Central memory CD4-positive, alpha-beta T cell (primary cell): ENCODE measurements around the gene CLN5.
"Not testable (repeated sequence)": the region's sequence is repeated elsewhere in the genome, so short reads cannot be mapped to it uniquely, and the experiment has no call there.

ENCODE experiments used
- DNase-seq: peaks from one replicate; pipeline ENCODE4 v3.0.0; 2022
- total RNA-seq, 3 experiments: gene quantifications; one replicate each; lab custom pipeline; 2026; lab: John Stamatoyannopoulos, UW

The CLN5 gene
- 19.2 to 50.4 (median 32.8) reads per million in 3 experiments for total RNA-seq

DNA sequence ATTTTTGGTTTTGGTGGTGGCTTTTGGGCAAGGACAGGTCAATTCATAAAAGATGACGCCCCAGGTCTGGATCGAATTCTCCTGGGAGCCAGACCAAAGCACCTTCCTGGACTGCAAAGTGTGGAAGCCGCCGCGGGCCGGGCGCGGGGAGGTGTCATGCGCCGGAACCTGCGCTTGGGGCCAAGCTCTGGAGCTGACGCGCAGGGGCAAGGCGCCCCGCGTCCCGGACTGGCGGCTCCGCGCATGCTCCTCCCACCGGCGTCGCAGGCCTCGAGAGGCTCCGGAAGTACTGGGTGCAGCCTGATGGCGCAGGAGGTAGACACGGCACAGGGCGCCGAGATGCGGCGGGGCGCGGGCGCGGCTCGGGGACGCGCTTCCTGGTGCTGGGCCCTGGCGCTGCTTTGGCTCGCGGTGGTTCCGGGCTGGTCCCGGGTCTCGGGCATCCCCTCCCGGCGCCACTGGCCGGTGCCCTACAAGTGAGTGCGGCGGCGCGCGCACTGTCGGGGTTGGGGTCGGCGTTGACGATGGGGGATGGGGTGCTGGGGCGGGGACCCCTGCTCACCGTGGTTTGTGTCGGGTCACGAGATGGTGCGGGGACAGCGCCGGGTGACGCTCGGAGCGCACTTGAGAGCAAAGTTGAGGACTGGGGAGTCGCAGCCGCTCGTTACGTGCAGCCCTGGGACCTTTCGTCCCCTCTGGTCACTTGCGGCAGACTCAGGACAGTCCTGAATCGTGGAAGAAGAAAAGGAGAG, at the start of gene CLN5:
Gene CLN5 (plus strand): TSS at position 286 of the 752 bp plus-strand sequence. CDS start 18 bp downstream, at position 304.
- DNase-seq: peak; percentile 98

DNA sequence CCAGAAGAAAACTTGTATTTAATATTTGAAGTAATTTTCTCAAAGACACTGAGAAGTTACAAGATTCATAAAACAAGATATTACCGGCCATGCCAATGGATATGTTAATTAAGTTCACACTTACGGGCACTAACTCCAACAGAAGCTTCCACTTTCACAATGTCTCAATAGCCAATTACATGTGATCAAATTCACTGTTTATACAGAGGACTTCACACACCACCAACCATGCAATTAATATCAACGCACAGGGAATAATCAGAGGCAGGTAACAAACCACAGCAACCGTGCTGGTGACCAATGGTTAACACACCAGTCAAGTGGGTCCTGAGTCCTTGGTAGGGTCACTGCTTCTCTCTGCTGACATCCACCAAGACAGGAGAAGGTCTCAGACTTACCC, 49.5 kb upstream of the CLN5 start:
- no peak for DNase-seq

DNA sequence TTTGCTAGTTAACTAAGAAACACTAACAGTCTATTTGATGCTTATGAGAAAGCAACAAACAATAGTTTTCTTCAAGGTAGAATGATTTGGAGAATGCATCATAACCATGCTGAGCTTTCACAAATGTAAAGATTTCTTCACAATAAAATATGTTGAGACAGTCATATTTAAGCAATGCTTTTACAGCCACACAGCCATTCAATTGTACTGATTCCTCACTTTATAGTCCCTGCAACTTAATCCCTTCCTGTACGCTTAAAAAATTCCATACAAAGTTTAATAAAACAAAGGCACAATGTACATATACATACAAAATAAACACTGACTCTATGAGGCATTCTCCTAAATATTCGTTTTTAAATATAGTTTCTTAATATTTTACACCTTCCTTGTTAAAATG, 48.2 kb upstream of the CLN5 start:
- no peak for DNase-seq

DNA sequence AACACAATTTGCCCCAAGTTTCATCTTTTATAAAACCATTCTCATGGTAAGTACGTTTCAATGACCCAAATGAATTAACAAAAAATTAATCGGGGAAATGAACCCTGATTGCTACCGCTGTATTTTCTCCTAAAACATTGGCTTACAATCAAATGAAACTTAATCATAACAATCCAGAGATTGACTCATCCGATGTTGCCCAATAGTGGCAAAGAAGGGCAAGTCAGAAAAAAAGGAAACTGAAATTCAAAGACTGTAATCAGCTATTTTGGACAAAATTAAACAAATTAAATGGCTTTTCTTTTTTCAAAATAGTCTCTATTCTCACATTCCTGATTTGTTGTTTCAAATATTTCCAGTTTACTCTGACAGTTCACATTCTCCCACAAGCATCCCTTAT, 47.4 kb upstream of the CLN5 start:
- DNase-seq: no peak

DNA sequence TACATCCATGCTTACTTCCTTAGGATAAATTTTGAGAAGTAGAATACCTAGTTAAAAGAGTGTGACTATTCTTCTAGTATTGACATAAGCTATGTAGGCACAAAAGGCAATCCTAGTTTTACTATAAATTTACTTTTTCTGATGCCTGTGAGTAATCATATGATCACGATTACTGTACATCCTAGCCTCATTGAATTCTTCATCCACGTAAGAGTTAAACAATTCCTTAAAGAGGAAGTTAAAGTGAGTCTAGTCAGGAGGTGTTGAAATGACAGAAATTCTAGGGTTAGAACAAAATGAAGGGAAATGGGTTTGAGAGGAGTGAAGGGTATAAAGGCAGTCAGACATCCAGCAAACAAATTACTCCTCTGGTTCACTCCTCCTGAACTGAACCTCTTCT, 43.7 kb upstream of the CLN5 start, which contains the start of gene ACOD1:
Gene ACOD1 (plus strand): TSS at position 363 of the 400 bp plus-strand sequence. CDS start 48 bp downstream, outside the sequence.
- no peak for DNase-seq

DNA sequence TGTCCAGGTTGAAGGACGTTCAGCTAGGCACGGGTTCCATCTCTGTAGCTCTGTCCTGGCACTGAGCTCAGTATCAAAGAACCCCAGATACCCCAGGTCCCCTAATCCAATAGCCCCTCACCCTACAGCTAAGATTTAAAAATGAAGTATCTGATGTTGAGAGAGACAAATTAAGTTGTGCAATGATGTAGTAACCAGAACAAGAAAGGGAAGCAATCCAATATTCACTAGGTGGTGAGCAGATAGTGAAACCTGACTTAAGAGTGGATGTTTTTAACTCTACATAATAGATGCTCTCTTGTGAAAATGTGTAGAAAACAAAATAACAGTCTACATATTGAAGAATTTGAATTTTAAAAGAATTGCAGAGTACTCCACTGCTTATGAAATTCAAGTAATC, 41.8 kb upstream of the CLN5 start:
- no peak for DNase-seq

DNA sequence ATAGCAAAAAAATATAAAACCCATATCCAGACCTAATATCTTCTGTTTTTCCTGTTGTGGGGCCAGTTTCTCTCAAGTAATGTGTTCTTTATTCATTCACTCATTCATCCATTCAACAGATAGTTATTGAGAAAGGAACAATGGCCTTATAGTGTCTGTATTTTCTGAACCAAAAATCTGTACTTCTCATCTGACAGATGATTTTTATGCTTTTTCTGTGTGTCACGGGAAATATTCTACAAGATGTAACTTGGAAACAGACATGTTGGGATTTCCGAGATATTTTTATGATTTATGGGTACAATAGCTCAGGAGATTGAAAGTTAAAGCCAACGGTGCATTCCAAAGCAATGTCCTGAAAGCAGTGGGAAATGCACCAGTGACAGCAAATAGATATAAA, 37.9 kb upstream of the CLN5 start:
- no peak for DNase-seq

DNA sequence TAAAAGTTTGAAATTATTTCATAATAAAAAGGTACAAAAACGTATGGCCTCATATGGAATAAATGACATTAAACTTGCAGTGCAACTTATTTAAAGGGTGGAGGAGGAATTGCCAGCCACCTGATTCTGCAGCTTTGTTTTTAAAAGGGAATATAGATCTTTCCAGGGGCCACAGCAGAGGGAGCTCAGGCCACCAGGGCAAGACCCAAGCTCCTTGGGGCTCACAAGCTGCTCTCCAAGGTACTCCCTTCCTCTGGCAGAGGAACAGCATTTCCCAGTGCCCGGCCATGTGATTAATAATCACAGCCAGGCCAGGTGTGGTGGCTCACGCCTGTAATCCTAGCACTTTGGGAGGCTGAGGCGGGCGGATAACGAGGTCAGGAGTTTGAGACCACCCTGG, 37.3 kb upstream of the CLN5 start:
- DNase-seq: no peak

DNA sequence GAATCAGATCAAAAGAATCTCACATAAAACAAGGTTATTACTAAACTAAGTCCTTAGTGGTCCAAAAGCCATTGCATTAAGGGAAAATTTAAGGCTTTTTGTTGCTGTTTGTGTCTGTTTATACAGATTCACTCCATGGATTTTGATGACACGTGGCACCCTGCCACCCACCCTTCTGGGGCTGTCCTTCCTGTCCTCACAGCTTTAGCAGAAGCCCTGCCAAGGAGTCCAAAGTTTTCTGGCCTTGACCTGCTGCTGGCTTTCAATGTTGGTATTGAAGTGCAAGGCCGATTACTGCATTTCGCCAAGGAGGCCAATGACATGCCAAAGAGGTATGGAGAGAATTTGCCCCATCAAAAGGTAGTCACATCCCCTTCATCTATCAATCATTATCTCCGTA, 36.7 kb upstream of the CLN5 start:
- DNase-seq: no peak

DNA sequence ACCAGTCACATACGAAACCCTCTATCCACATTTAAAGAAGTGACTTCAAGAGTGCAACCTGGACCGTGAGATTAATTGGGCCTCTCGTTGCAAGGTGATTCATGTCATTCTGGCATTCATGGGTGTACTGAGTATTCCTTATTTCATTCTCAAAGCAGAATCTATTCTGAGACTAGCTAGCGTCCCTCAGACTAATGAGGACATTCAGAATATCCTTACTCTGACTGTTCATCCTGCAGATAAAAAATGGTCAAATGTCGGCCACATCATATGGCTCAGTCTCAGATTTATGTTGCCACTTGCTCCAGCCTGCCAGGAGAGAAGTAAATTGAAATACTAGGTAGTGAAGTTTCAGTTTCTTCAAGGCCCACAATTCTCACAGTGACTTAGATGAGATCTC, 36.2 kb upstream of the CLN5 start:
- no peak for DNase-seq

DNA sequence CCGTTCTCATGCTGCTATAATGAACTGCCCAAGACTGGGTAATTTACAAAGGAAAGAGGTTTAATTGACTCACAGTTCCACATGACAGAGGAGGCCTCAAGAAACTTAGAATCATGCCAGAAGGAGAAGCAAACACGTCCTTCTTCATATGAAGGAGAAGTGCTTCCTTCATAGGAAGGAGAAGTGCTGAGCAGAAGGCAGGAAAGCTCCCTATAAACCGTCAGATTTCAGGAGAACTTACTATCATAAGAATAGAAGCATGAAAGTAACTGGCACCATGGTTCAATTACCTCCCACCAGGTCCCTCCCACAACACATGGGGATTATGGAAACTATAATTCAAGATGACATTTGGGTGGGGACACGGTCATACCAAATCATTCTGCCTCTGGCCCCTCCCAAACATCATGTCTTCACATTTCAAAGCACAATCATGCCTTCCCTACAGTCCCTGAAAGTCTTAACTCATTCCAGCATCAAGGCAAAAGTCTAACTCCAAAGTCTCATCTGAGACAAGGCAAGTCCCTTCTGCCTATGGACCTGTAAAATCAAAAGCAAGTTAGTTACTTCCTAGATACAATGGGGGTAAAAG, 32.9 kb upstream of the CLN5 start:
- no peak for DNase-seq

DNA sequence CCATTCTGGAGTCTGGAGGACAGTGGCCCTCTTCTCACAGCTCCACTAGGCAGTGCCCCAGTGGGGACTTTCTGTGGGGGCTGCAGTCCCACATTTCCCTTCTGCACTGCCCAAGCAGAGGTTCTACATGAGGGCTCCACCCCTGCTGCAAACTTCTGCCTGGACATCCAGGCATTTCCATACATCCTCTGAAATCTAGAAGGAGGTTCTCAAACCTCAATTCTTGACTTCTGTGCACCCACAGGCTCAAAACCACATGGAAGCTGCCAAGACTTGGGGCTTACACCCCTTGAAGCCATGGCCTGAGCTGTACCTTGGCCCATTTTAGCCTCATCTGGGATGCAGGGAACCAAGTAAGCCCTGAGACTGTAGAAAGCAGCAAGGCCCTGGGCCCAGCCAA, 32.1 kb upstream of the CLN5 start:
- DNase-seq: not testable (repeated sequence)

DNA sequence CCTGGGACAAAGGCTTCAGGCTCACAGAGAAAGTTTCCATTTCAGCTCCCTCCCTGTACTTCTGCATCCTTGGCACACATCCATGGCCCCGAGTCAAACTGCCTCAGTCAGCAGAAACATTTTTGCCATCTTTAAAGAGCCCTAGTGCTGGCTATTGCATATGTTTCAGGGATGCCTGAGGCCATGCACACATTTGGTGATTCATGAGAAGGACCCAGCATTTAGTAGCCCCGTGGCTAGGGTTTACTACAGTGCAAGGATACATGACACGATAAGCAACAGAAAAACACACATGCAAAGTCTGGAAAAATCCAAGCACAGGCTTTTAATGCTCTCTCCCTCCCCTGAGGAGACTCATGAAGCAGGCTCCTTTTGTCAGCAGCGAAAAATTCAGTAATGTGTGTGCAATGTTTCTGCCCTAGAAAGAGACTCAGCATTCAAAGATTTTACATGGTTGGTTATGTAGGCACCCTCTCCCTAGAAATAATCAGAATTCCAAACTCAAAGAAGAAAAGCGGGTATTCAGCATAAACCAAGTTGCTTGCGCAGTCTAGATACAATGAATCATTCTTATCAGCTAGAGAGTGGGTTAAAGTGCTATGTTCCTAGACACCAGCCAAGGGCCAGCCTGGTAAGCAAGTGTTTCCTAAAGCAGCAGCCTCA, 26.0 kb upstream of the CLN5 start:
- DNase-seq: no peak

DNA sequence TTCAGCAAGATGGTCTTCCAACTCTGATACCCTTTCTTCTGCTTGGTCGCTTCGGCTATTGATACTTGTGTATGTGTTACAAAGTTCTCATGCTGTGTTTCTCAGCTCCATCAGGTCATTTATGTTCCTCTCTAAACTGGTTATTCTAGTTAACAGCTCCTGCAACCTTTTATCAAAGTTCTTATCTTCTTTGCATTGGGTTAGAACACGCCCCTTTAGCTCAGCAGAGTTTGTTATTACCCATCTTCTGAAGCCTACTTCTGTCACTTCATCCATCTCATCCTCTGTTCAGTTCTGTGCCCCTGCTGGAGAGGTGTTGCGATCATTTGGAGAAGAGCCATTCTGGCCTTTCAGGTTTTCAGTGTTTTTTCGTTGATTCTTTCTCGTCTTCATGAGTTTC, 24.9 kb upstream of the CLN5 start:
- DNase-seq: no peak

DNA sequence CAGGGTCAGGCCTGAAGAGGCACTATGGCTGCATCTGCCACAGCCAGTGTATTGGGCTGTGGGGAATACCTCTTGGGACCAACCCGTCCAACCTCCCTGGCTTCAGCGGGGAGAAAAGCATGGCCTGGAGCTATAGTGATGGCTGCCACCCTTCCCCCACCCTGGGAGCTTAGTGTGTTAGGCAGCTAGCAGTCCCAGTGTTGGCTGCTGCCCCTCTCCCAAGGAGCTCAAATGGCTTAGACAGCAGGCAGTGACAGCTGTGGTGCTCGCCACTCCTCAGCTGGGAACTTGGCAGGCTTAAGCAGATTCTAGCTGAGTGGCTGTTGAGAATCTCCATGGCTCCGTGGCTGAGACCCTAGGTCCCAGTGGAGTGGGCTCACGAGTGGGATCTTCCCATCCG, 23.8 kb upstream of the CLN5 start:
- DNase-seq: no peak

DNA sequence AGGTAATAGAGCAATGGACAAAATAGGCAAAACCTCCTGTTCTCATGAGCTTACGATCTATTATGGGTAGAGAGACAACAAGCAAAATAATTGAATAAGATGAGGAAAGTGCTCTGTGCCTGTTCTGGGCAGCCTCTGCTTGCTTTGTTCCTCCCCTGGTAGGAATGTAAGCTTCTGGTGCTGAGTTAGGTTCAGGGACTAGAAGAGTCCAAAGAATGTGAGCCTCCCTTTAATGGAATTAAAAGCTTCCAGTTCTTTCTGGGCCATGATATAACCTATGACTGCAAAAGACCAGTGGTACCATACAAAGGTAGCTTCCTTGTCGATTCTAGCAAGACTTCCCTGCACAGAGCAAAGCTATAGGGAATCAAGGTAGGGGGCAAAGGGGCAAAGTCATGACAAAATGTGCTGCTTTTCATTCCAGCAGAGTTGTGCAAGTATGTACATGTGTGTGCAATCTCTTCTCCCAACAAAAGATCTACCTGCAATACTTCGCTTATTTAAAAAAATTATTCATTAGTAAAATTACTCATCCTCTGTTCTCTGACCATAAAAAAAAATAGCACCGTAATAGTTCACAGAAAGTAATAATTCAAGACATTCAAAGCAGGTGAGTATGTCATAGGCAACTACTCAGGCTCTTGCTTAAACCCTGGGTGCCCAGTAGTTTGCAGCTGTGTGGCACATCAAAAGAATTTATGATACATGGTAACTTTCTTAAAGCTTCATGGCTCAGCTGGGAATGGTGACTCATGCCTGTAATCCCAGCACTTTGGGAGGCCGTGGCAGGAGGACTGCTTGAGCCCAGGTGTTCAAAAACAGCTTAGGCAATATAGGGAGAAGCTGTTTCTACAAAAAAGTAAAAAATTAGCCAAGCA, 22.2 kb upstream of the CLN5 start:
- DNase-seq: no peak

DNA sequence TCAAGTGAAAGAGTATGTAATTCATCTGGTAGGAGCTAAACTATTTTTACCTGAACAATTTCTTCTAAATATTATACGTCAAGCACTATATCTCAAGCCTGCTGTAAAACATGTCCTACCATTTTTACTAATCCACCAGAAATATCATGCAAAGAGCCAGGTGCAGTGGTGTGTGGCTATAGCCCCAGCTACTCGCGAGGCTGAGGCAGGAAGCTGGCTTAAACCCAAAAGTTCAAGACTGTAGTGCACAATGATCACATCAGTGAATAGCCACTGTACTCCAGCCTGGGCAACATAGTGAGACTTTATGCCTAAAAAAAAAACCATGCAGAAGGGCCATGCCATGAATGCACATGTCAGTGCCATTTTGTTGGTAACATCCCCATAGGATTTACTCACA, 20.7 kb upstream of the CLN5 start:
- DNase-seq: no peak

DNA sequence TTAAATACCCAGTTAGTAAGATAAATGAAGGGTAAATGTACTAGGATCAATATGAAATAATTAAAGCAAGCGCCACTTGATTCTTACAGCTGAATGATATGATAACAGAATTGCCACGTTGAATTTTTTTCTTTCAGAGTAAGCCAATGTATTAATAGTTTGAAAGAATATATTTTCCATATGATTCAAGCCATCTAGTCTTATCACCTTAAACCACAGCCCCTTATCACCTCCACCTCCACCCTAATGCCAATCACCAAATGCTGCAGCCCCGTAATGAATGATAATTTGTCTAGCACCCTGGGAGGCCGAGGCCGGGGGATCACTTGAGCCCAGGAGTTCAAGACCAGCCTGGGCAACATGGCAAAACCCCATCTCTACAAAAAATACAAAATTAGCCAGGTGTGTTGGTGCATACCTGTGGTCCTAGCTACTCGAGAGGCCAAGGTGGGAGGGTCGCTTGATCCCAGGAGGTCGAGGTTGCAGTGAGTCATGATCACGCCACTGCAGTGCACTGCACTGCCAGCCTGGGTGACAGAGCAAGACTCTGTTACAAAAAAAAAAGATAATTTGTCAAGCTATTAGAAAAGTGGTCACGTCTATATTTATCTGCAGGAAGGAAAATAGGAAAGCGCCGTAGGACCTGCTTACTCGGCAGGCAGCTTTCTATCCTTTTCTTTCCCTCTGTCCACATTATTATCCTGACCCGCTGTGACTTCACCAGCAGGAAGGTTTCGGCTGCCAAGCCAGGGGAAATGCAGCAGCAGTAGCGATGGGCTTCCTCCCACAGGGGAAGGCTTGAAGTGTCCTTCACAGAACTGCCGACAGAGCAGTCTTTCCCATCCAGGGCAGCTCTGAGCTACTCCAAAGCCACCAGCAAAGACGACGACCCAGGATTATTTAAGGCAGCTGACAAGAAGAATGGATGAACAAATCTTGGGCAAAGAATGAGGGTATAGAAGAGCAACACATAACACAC, 19.7 kb upstream of the CLN5 start:
- DNase-seq: no peak

DNA sequence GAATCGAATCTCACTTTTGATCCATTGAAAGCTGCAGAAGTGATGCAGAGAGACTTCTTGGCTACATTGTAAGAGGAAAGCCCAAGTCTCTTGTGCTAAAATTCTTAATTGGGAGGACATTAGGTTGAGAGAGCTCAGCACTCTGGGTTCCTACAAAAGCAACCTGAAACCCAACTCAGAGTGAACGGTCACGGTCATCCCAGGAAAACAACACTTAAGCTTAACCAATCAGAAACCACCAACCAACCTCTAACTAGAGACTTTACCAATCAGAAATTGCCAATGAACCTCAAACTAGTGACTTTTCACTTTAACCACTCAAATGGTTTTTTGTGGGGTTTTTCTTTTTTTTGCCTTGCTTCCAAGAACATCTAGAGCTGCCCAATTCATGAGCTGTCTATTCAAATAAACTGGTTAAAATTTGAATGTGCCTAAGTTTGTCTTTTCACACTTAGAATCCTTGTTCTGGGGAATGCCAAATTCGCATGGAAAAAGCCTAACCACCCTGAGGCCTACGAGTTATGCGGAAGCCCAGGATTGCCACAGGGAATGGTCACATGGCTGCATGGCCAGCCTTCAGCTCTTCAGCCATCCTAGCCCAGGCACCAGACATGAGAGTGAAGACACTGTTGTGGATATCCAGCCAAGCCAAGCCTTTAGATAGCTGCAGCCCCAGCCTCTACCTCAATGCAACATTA, 17.8 kb upstream of the CLN5 start:
- no peak for DNase-seq

DNA sequence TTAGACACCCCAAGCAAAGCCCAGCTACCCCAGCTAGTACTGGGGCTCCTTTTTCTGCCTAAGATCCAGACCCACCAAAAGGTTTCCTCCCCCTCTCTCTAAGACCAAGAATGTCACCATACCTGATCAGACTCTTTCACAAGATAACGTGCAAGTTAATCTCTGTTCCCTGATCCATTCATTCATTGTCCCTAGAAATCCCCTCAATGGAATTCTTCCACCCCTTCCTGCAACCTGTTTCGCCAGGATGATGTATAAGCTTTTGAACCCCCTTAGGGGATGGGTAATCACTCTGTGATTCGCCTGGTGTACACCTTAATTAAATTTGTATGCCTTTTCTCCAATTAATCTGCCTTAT, 17.3 kb upstream of the CLN5 start:
- DNase-seq: no peak

DNA sequence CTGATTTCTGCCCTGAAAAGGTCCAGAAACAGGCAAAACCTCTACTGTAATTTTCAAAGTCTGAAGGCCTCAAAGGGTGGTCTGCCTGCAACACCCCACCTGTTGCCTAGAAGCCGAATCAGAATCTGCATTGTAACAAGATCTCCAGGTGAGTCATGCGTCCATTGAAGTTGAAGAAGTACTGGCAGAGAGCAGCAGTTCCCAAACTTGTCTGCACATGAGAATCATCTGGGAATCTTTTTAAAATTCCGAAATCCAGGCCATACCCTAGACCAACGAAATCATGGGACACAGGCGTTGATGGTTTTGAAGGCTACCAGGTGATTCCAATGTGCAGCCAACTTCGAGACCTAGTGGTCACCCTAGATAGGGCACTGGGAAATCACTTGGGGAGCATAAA, 16.0 kb upstream of the CLN5 start:
- no peak for DNase-seq
